Esophagus muscularis mucosa (tissue), 3 donors: ENCODE results near the gene TTC39C.

Experiments used
- CTCF ChIP-seq, 3 experiments: fragments of 200-600 bp in 2 of 3; fragments of 450-650 bp in 1 of 3; sonication (generic) in 2 of 3; IDR thresholded peaks; one replicate each; pipeline ENCODE4 v1.5.1; 2017 to 2019; ENCODE audit warnings: antibody characterized with exemption in 3 of 3, mild to moderate bottlenecking in 2 of 3, moderate library complexity in 1 of 3
- POLR2AphosphoS5 ChIP-seq, 2 donors: sonication (generic); formaldehyde crosslinking; IDR thresholded peaks; one replicate each; pipeline ENCODE4 v1.6.1; 2017; ENCODE audit warnings: antibody characterized with exemption in 2 of 2

GRCh38 chr18:23992089-23992940 is 22.2 kb upstream of the TTC39C start:
- no peak for TF ChIP-seq POLR2AphosphoS5 (IDR thresholded peaks at IDR 0.05)
- TF ChIP-seq CTCF (IDR thresholded peaks at IDR 0.05) = no peak
